ENCODE results near the gene SCLT1. TPM values are rescaled to one million over a fixed set of nuclear protein-coding genes. Genes with fewer than 3 reads are reported as not detected.

Gene SCLT1
- total and polyA plus RNA-seq, 2 of the 4 experiments (the other 2 are of a cell fraction), result 4.9 to 7.7 TPM

DNA sequence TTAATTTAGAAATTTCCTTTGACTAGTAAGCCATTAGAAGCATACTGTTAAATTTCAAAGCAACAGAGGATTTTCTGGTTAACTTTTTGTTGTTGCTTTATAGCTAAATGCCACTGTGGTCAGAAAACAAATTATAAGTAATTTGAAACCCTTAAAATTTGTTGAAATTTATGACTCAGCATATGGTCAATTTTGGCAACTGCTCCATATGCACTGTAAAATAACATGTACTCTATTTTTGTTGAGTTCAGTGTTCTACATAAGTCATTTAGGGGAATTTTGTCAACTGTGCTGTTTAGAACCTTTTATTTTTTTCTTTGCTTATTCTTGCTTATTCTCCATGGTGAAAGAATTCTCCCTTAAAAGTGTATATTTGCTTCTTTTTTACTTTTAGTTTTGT lies 28.6 kb downstream of the SCLT1 start:
- Histone ChIP-seq H3K27me3 (ENCODE audit: control insufficient read depth, insufficient read depth, low read length) (no peaks in the 10 kb centered on the region), H4K5ac (ENCODE audit: low read depth, low read length) (no peak overlapping the region), H3K23ac (ENCODE audit: low read depth, low read length) (no peak overlapping the region), H3K56ac (ENCODE audit: extremely low read depth, insufficient read depth, low read length) (no peak overlapping the region), H3K9me1 (ENCODE audit: insufficient read depth, low read length) (no peaks in the 10 kb centered on the region), H2AFZ (replicated peaks; ENCODE audit: low read length, poor library complexity) (no peak overlapping the region), H3K4me2 (ENCODE audit: low read depth, low read length) (no peak overlapping the region), H3K36me3 (ENCODE audit: control insufficient read depth, insufficient read depth, low read length) (peaks cover 5% of the 10 kb centered on the region), H2BK5ac (ENCODE audit: low read depth, low read length, poor library complexity, severe bottlenecking) (no peak overlapping the region), H3K79me1 (ENCODE audit: low read depth in 1 of 2, low read length in 2 of 2) (peaks cover 4 to 6% of the 10 kb centered on the region in 2 experiments; a peak in 3 of 4 replicates), H3K27ac (ENCODE audit: insufficient read depth, low read length) (no peak overlapping the region), H2BK15ac (ENCODE audit: low read depth, low read length) (no peak overlapping the region), H4K8ac (ENCODE audit: low read depth in 2 of 2, low read length in 2 of 2) (no peak overlapping the region), H2BK20ac (ENCODE audit: low read depth, low read length) (no peak overlapping the region), H2AK5ac (ENCODE audit: low read depth, low read length) (no peak overlapping the region), H3K9ac (ENCODE audit: low read depth, low read length) (no peak overlapping the region), H3K9me3 (ENCODE audit: control insufficient read depth, insufficient read depth, low read length) (peaks cover 22% of the 10 kb centered on the region), H4K91ac (ENCODE audit: insufficient read depth, low read depth, low read length) (no peak overlapping the region), H3K4me1 (ENCODE audit: control insufficient read depth, insufficient read depth, low read length) (no peaks in the 10 kb centered on the region), H2BK120ac (ENCODE audit: low read depth, low read length) (no peak overlapping the region), H3K14ac (replicated peaks; ENCODE audit: low read depth, low read length) (no peak overlapping the region), H3K18ac (ENCODE audit: low read depth, low read length) (no peak overlapping the region), H3K4ac (ENCODE audit: low read depth, low read length) (no peak overlapping the region), H4K20me1 (ENCODE audit: insufficient read depth, low read length) (no peaks in the 10 kb centered on the region), H3K4me3 (ENCODE audit: insufficient read depth, low read depth, low read length) (no peak overlapping the region), H2AK9ac (replicated peaks; ENCODE audit: low read depth, low read length, poor library complexity) (no peak overlapping the region)
- peak; percentile 70; the same call in 1 of the 2 replicates for TF ChIP-seq NFE2L2 (IDR thresholded peaks at IDR 0.05; ENCODE audit: low read depth, low read length)
- TF ChIP-seq MAFK (IDR thresholded peaks at IDR 0.05; ENCODE audit: low read depth, low read length), result peak; percentile 62; the same call in 1 of the 2 replicates
- no peak for TF ChIP-seq CHD1 (IDR thresholded peaks at IDR 0.05; ENCODE audit: low read depth, low read length)
- intact Hi-C loops (cut with micrococcal nuclease) (no loop called here), in situ Hi-C loops (cut with MboI; ENCODE audit: low sequenced_read_pairs) (no loop called here), dilution Hi-C loops (cut with HindIII; ENCODE audit: low sequenced_read_pairs, unreplicated experiment) (no loop called here)
- DNase-seq (peak; percentile 77), ATAC-seq (ENCODE audit: low read depth) (peak; percentile 72)
- CTCF ChIA-PET, result no interaction called here
- BruUV-seq (replicated peaks), result no TSS peak
- POLR2A ChIA-PET (ENCODE audit: unreplicated experiment), result no interaction called here
